Measurements from ENCODE around the gene DCBLD1. TPM values are rescaled to one million over a fixed set of nuclear protein-coding genes. Genes with fewer than 3 reads are reported as not detected.

Gene DCBLD1
- total and polyA plus RNA-seq, 2 of the 4 experiments (the other 2 are of a cell fraction): 21.1 to 27.8 TPM

DNA sequence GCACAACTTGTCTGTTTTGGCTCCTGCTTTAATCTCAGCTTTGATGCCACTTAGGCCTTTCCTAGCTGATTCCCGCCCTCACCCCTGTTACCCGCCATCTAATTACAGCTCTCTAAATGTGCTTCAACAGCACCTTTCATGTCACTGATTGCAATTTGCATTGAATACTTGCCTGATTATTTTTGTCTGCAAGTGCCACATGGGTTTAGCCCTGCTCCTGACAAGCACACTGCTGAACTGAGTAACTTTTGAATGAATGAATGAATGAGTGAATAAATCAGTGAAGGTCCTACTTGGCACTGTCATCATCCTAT lies 591 bp upstream of the DCBLD1 start:
- Histone ChIP-seq H4K91ac (ENCODE audit: insufficient read depth, low read depth, low read length) (peak overlapping the region; percentile 77), H2AFZ (replicated peaks; ENCODE audit: low read length, poor library complexity) (peak overlapping the region; percentile 91), H3K4me1 (ENCODE audit: control insufficient read depth, insufficient read depth, low read length) (peaks cover 2% of the 10 kb centered on the region; the same call in 1 of the 2 replicates), H3K36me3 (ENCODE audit: control insufficient read depth, insufficient read depth, low read length) (peaks cover 4% of the 10 kb centered on the region), H3K4me3 (ENCODE audit: insufficient read depth, low read depth, low read length) (peak overlapping the region; percentile 98; the same call in 1 of the 2 replicates), H3K9me3 (ENCODE audit: control insufficient read depth, insufficient read depth, low read length) (no peaks in the 10 kb centered on the region), H3K18ac (ENCODE audit: low read depth, low read length) (no peak overlapping the region), H2BK120ac (ENCODE audit: low read depth, low read length) (peak overlapping the region; percentile 82; the same call in 1 of the 2 replicates), H3K4me2 (ENCODE audit: low read depth, low read length) (peak overlapping the region; percentile 68), H2BK20ac (ENCODE audit: low read depth, low read length) (no peak overlapping the region), H4K20me1 (ENCODE audit: insufficient read depth, low read length) (no peaks in the 10 kb centered on the region), H4K5ac (ENCODE audit: low read depth, low read length) (no peak overlapping the region), H3K9ac (ENCODE audit: low read depth, low read length) (no peak overlapping the region), H3K27me3 (ENCODE audit: control insufficient read depth, insufficient read depth, low read length) (no peaks in the 10 kb centered on the region), H3K79me1 (ENCODE audit: low read depth in 1 of 2, low read length in 2 of 2) (peaks cover 8 to 31% of the 10 kb centered on the region in 2 experiments; a peak in 3 of 4 replicates), H3K27ac (ENCODE audit: insufficient read depth, low read length) (no peak overlapping the region; the same call in 1 of the 2 replicates), H2BK15ac (ENCODE audit: low read depth, low read length) (peak overlapping the region; percentile 33; the same call in 2 of the 3 replicates), H2BK5ac (ENCODE audit: low read depth, low read length, poor library complexity, severe bottlenecking) (no peak overlapping the region), H3K23ac (ENCODE audit: low read depth, low read length) (peak overlapping the region; percentile 48), H2AK5ac (ENCODE audit: low read depth, low read length) (peak overlapping the region; percentile 81; the same call in 1 of the 2 replicates), H3K9me1 (ENCODE audit: insufficient read depth, low read length) (no peaks in the 10 kb centered on the region; the same call in 1 of the 2 replicates), H2AK9ac (replicated peaks; ENCODE audit: low read depth, low read length, poor library complexity) (peak overlapping the region; percentile 0), H3K14ac (replicated peaks; ENCODE audit: low read depth, low read length) (no peak overlapping the region), H3K4ac (ENCODE audit: low read depth, low read length) (peak overlapping the region; percentile 71), H4K8ac (ENCODE audit: low read depth in 2 of 2, low read length in 2 of 2) (peak overlapping the region; percentile 86 to 91; a peak in 3 of 4 replicates), H3K56ac (ENCODE audit: extremely low read depth, insufficient read depth, low read length) (no peak overlapping the region)
- BruUV-seq (replicated peaks): no TSS peak
- DNase-seq (no peak), ATAC-seq (ENCODE audit: low read depth) (no peak)
- CTCF ChIA-PET: no interaction called here
- TF ChIP-seq RCOR1 (IDR thresholded peaks at IDR 0.05; ENCODE audit: insufficient replicate concordance, low read length) (no peak), RFX5 (IDR thresholded peaks at IDR 0.05; ENCODE audit: low read depth, low read length) (no peak), MAZ (IDR thresholded peaks at IDR 0.05; ENCODE audit: borderline replicate concordance, low read depth, low read length) (no peak), SMC3 (IDR thresholded peaks at IDR 0.05; ENCODE audit: low read depth, low read length) (no peak), FOS (IDR thresholded peaks at IDR 0.05; ENCODE audit: low read depth, low read length) (no peak), NFE2L2 (IDR thresholded peaks at IDR 0.05; ENCODE audit: low read depth, low read length) (no peak)
- TF ChIP-seq, protein P1, sequence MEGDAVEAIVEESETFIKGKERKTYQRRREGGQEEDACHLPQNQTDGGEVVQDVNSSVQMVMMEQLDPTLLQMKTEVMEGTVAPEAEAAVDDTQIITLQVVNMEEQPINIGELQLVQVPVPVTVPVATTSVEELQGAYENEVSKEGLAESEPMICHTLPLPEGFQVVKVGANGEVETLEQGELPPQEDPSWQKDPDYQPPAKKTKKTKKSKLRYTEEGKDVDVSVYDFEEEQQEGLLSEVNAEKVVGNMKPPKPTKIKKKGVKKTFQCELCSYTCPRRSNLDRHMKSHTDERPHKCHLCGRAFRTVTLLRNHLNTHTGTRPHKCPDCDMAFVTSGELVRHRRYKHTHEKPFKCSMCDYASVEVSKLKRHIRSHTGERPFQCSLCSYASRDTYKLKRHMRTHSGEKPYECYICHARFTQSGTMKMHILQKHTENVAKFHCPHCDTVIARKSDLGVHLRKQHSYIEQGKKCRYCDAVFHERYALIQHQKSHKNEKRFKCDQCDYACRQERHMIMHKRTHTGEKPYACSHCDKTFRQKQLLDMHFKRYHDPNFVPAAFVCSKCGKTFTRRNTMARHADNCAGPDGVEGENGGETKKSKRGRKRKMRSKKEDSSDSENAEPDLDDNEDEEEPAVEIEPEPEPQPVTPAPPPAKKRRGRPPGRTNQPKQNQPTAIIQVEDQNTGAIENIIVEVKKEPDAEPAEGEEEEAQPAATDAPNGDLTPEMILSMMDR (conservative IDR thresholded peaks at IDR 0.05; ENCODE audit: low read depth, low read length): no peak
- in situ Hi-C loops (cut with MboI; ENCODE audit: low sequenced_read_pairs): no loop called here
- intact Hi-C loops (cut with micrococcal nuclease): loop anchor here (2.0 kb wide), 3 partner anchors 31 to 75 kb away; no protein-coding TSS in a partner anchor
- dilution Hi-C loops (cut with HindIII; ENCODE audit: low sequenced_read_pairs, unreplicated experiment): no loop called here
- WGBS, 2 experiments (ENCODE audit: extremely low coverage in 2 of 2, insufficient read length in 1 of 2): no CpG with 5 or more reads among the region's 2 CpGs
- POLR2A ChIA-PET (ENCODE audit: unreplicated experiment): no interaction called here
